ACC112 (cell line): ENCODE measurements around the gene MKRN3.
"Not testable (repeated sequence)": the region's sequence is repeated elsewhere in the genome, so short reads cannot be mapped to it uniquely, and the experiment has no call there.

ENCODE experiments used
- H2AFZ ChIP-seq: fragments of 200-600 bp; sonication (generic); one replicate; pipeline ENCODE4 v1.6.0; 2017; ENCODE audit warnings: antibody characterized with exemption, low read length; ENCODE audit not compliant: unreplicated experiment
- H3K27ac ChIP-seq: fragments of 200-600 bp; sonication (generic); 2 replicates; pipeline ENCODE4 v1.5.1; 2014; ENCODE audit warnings: low read depth, mild to moderate bottlenecking, antibody characterized with exemption, low read length, moderate library complexity
- H3K27me3 ChIP-seq: fragments of 200-600 bp; sonication (generic); 2 replicates; pipeline ENCODE4 v1.6.1; 2014; ENCODE audit warnings: mild to moderate bottlenecking, antibody characterized with exemption, low read length, moderate library complexity, mixed read lengths; ENCODE audit not compliant: insufficient read depth
- H3K36me3 ChIP-seq: fragments of 200-600 bp; sonication (generic); 2 replicates; pipeline ENCODE4 v1.6.1; 2016; ENCODE audit warnings: mild to moderate bottlenecking, antibody characterized with exemption, low read length, moderate library complexity, mixed read lengths; ENCODE audit not compliant: insufficient read depth
- H3K4me1 ChIP-seq: fragments of 200-600 bp; sonication (generic); one replicate; pipeline ENCODE4 v1.6.1; 2016; ENCODE audit warnings: low read length, mixed read lengths; ENCODE audit not compliant: insufficient read depth, unreplicated experiment, control insufficient read depth
- H3K4me3 ChIP-seq: fragments of 200-600 bp; sonication (generic); 2 replicates; pipeline ENCODE4 v1.5.1; 2014; ENCODE audit warnings: mild to moderate bottlenecking, low read depth, low read length
- H3K79me2 ChIP-seq: fragments of 200-600 bp; sonication (generic); one replicate; pipeline ENCODE4 v1.6.0; 2016; ENCODE audit warnings: low read length; ENCODE audit not compliant: control insufficient read depth, unreplicated experiment, insufficient read depth

The MKRN3 gene

GRCh38 chr15:23588268-23588667 lies 22.8 kb downstream of the MKRN3 start:
- Histone ChIP-seq H3K27ac (no peak overlapping the region), H3K36me3 (no peaks in the 10 kb centered on the region), H3K4me3 (no peak overlapping the region), H3K27me3 (no peaks in the 10 kb centered on the region), H2AFZ (no peak overlapping the region), H3K79me2 (no peaks in the 10 kb centered on the region), H3K4me1 (no peaks in the 10 kb centered on the region)

- Histone ChIP-seq H3K79me2 (no peaks in the 10 kb centered on the region), H3K27ac (no peak overlapping the region), H2AFZ (no peak overlapping the region), H3K27me3 (no peaks in the 10 kb centered on the region), H3K36me3 (no peaks in the 10 kb centered on the region), H3K4me1 (no peaks in the 10 kb centered on the region), H3K4me3 (no peak overlapping the region)
Observed at GRCh38 chr15:23589012-23589411, 23.5 kb downstream of the MKRN3 start.

- H3K27ac ChIP-seq = no peak overlapping the region
Observed at GRCh38 chr15:23594252-23594770, 28.8 kb downstream of the MKRN3 start.

GRCh38 chr15:23595368-23595767 lies 29.9 kb downstream of the MKRN3 start:
- Histone ChIP-seq H3K27me3 (no peaks in the 10 kb centered on the region), H3K36me3 (no peaks in the 10 kb centered on the region), H3K4me1 (no peaks in the 10 kb centered on the region), H2AFZ (no peak overlapping the region), H3K27ac (no peak overlapping the region), H3K4me3 (no peak overlapping the region), H3K79me2 (no peaks in the 10 kb centered on the region)

More at GRCh38 chr15:23594252-23594770, 28.8 kb downstream of the MKRN3 start:
- no peaks in the 10 kb centered on the region for H3K4me1 ChIP-seq
- H2AFZ ChIP-seq = no peak overlapping the region
- H3K27me3 ChIP-seq = no peaks in the 10 kb centered on the region
- H3K36me3 ChIP-seq = no peaks in the 10 kb centered on the region
- H3K4me3 ChIP-seq = no peak overlapping the region
- H3K79me2 ChIP-seq = no peaks in the 10 kb centered on the region

GRCh38 chr15:23596736-23597135 lies 31.3 kb downstream of the MKRN3 start:
- no peak overlapping the region for H2AFZ ChIP-seq
- no peaks in the 10 kb centered on the region for H3K36me3 ChIP-seq
- no peaks in the 10 kb centered on the region for H3K27me3 ChIP-seq
- H3K79me2 ChIP-seq = no peaks in the 10 kb centered on the region
- no peak overlapping the region for H3K4me3 ChIP-seq
- no peaks in the 10 kb centered on the region for H3K4me1 ChIP-seq
- H3K27ac ChIP-seq = no peak overlapping the region

- not testable (repeated sequence) for H2AFZ ChIP-seq, H3K27ac ChIP-seq
Observed at GRCh38 chr15:23597278-23597677, 31.8 kb downstream of the MKRN3 start.

GRCh38 chr15:23599053-23599452 lies 33.6 kb downstream of the MKRN3 start:
- Histone ChIP-seq H3K27ac (no peak overlapping the region), H3K36me3 (no peaks in the 10 kb centered on the region), H3K4me3 (no peak overlapping the region), H3K79me2 (no peaks in the 10 kb centered on the region), H3K27me3 (no peaks in the 10 kb centered on the region), H3K4me1 (no peaks in the 10 kb centered on the region), H2AFZ (no peak overlapping the region)

More at GRCh38 chr15:23597278-23597677, 31.8 kb downstream of the MKRN3 start:
- not testable (repeated sequence) for H3K79me2 ChIP-seq, H3K27me3 ChIP-seq, H3K4me3 ChIP-seq, H3K36me3 ChIP-seq, H3K4me1 ChIP-seq

- Histone ChIP-seq H3K79me2 (no peaks in the 10 kb centered on the region), H3K27ac (no peak overlapping the region), H3K36me3 (no peaks in the 10 kb centered on the region), H3K27me3 (no peaks in the 10 kb centered on the region), H3K4me1 (no peaks in the 10 kb centered on the region), H2AFZ (no peak overlapping the region), H3K4me3 (no peak overlapping the region)
Observed at GRCh38 chr15:23602124-23602523, 36.6 kb downstream of the MKRN3 start.

GRCh38 chr15:23606226-23606625 lies 40.8 kb downstream of the MKRN3 start:
- Histone ChIP-seq H3K27ac (no peak overlapping the region), H3K27me3 (no peaks in the 10 kb centered on the region), H3K36me3 (no peaks in the 10 kb centered on the region), H3K4me1 (no peaks in the 10 kb centered on the region), H3K79me2 (no peaks in the 10 kb centered on the region), H3K4me3 (no peak overlapping the region), H2AFZ (no peak overlapping the region)

GRCh38 chr15:23616536-23616935 lies 51.1 kb downstream of the MKRN3 start:
- no peaks in the 10 kb centered on the region for H3K36me3 ChIP-seq
- no peak overlapping the region for H3K27ac ChIP-seq
- no peaks in the 10 kb centered on the region for H3K27me3 ChIP-seq
- no peak overlapping the region for H2AFZ ChIP-seq
- H3K4me1 ChIP-seq = no peaks in the 10 kb centered on the region
- no peak overlapping the region for H3K4me3 ChIP-seq
- H3K79me2 ChIP-seq = no peaks in the 10 kb centered on the region
